OCI-LY7 (cell line): ENCODE measurements around the gene SNAPC1.

Experiments used
- EZH2phosphoT487 ChIP-seq: fragments of 200-600 bp; sonication (generic); IDR thresholded peaks from 2 replicates; pipeline ENCODE4 v1.6.1; 2018; ENCODE audit warnings: low read depth, borderline replicate concordance, mild to moderate bottlenecking, mixed run types, antibody characterized with exemption, low read length, moderate library complexity, mixed read lengths
- TF ChIP-seq, protein P1 (sequence below): fragments of 200-600 bp; sonication (generic); conservative IDR thresholded peaks from 2 replicates; pipeline ENCODE4 v1.5.1; 2014; ENCODE audit warnings: mild to moderate bottlenecking, antibody characterized with exemption, low read length, moderate library complexity, mixed read lengths

DNA sequence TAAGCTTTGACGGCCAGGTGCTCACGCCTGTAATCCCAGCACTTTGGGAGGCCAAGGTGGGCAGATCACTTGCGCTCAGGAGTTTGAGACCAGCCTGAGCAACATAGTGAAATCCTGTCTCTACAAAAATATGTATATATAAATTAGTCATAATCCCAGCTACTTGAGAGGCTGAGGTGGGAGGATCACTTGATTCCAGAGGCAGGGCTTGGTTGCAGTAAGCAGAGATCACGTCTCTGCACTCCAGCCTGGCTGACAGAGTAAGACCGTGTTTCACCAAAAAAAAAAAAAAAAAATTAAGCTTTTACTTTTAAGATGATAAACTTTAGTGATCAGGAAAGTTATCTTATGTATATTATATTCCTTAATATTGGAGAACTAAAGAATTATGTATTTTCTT lies 18.0 kb upstream of the SNAPC1 start:
- TF ChIP-seq, protein P1, sequence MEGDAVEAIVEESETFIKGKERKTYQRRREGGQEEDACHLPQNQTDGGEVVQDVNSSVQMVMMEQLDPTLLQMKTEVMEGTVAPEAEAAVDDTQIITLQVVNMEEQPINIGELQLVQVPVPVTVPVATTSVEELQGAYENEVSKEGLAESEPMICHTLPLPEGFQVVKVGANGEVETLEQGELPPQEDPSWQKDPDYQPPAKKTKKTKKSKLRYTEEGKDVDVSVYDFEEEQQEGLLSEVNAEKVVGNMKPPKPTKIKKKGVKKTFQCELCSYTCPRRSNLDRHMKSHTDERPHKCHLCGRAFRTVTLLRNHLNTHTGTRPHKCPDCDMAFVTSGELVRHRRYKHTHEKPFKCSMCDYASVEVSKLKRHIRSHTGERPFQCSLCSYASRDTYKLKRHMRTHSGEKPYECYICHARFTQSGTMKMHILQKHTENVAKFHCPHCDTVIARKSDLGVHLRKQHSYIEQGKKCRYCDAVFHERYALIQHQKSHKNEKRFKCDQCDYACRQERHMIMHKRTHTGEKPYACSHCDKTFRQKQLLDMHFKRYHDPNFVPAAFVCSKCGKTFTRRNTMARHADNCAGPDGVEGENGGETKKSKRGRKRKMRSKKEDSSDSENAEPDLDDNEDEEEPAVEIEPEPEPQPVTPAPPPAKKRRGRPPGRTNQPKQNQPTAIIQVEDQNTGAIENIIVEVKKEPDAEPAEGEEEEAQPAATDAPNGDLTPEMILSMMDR: no peak
- no peak for TF ChIP-seq EZH2phosphoT487
